ENCODE results near the gene ZBED5.
"Not testable (repeated sequence)": the region's sequence is repeated elsewhere in the genome, so short reads cannot be mapped to it uniquely, and the experiment has no call there.

ZBED5 gene

GRCh38 chr11:10838083-10838482, 19.8 kb downstream of the ZBED5 start:
- no peak for DNase-seq (ENCODE audit: low read depth)

GRCh38 chr11:10836884-10837283, 21.0 kb downstream of the ZBED5 start:
- not testable (repeated sequence) for DNase-seq (ENCODE audit: low read depth)

GRCh38 chr11:10829139-10829538, 28.7 kb downstream of the ZBED5 start:
- DNase-seq (ENCODE audit: low read depth): no peak

- DNase-seq (ENCODE audit: low read depth): no peak
Observed at GRCh38 chr11:10828402-10828801, 29.5 kb downstream of the ZBED5 start.

- no peak for DNase-seq (ENCODE audit: low read depth)
Observed at GRCh38 chr11:10824888-10825287, 33.0 kb downstream of the ZBED5 start.

- DNase-seq (ENCODE audit: low read depth): no peak
Observed at GRCh38 chr11:10823152-10823579, 34.7 kb downstream of the ZBED5 start.

- not testable (repeated sequence) for DNase-seq (ENCODE audit: low read depth)
Observed at GRCh38 chr11:10822491-10822890, 35.4 kb downstream of the ZBED5 start.

GRCh38 chr11:10818594-10818993, 39.3 kb downstream of the ZBED5 start:
- DNase-seq (ENCODE audit: low read depth): no peak

- no peak for DNase-seq (ENCODE audit: low read depth)
Observed at GRCh38 chr11:10813945-10814344, 43.9 kb downstream of the ZBED5 start.

GRCh38 chr11:10809373-10810160, 48.3 kb downstream of the ZBED5 start:
- DNase-seq (ENCODE audit: low read depth): peak; percentile 67

- DNase-seq (ENCODE audit: low read depth): peak; percentile 99
Observed at GRCh38 chr11:10808553-10809372, 49.1 kb downstream of the ZBED5 start, which contains the start of gene EIF4G2. EIF4G2 (minus strand) TSS chr11:10808926.

- DNase-seq (ENCODE audit: low read depth): no peak
Observed at GRCh38 chr11:10808235-10808552, 49.7 kb downstream of the ZBED5 start.

- peak; percentile 38 for DNase-seq (ENCODE audit: low read depth)
Observed at GRCh38 chr11:10807493-10808234, 50.2 kb downstream of the ZBED5 start.

GRCh38 chr11:10806206-10806605, 51.6 kb downstream of the ZBED5 start:
- no peak for DNase-seq (ENCODE audit: low read depth)

- no peak for DNase-seq (ENCODE audit: low read depth)
Observed at GRCh38 chr11:10805741-10806140, 52.1 kb downstream of the ZBED5 start.

GRCh38 chr11:10803676-10804075, 54.2 kb downstream of the ZBED5 start:
- DNase-seq (ENCODE audit: low read depth): no peak
